Body of pancreas (tissue), 4 donors: ENCODE data around the gene TRAK2. TPM values are rescaled to one million over a fixed set of nuclear protein-coding genes. Genes with fewer than 3 reads are reported as not detected.
"Not testable (repeated sequence)": the region's sequence is repeated elsewhere in the genome, so short reads cannot be mapped to it uniquely, and the experiment has no call there.

Source experiments
- ATAC-seq: fragments of 150-250 bp; one replicate; pipeline ENCODE4 v1.9.1; 2016
- DNase-seq, 4 donors: peaks; one replicate each; pipeline ENCODE4 v3.0.0-alpha.2; 2019
- H3K27ac ChIP-seq, 4 donors: fragments of 200-600 bp; sonication (generic); 1 replicate in 3 of 4; 2 replicates in 1 of 4; pipeline versions ENCODE4 v1.5.1 to v1.6.1; 2016 to 2019; ENCODE audit warnings: mild to moderate bottlenecking in 1 of 4, mixed read lengths in 1 of 4, moderate library complexity in 1 of 4
- H3K27me3 ChIP-seq, 2 donors: fragments of 200-600 bp; sonication (generic); one replicate each; pipeline ENCODE4 v1.6.0; 2016; ENCODE audit warnings: mild to moderate bottlenecking in 1 of 2
- H3K36me3 ChIP-seq, 2 donors: fragments of 200-600 bp; sonication (generic); replicated peaks in 1 of 2; 2 replicates each; pipeline ENCODE4 v1.5.1; 2016; ENCODE audit warnings: low read depth in 2 of 2; ENCODE audit not compliant: insufficient read depth in 1 of 2
- H3K4me1 ChIP-seq: fragments of 200-600 bp; sonication (generic); one replicate; pipeline ENCODE4 v1.6.0; 2016
- H3K4me3 ChIP-seq, 2 donors: fragments of 200-600 bp; sonication (generic); 1 replicate in 1 of 2; 2 replicates in 1 of 2; pipeline ENCODE4 v1.5.1; 2016 to 2019
- H3K9me3 ChIP-seq, 3 donors: fragments of 200-600 bp; sonication (generic); 1 replicate in 2 of 3; 2 replicates in 1 of 3; pipeline ENCODE4 v1.5.1; 2016
- CTCF ChIP-seq, 7 experiments: fragments of 450-650 bp in 4 of 7; fragments of 200-600 bp in 3 of 7; sonication (generic) in 3 of 7; IDR thresholded peaks; one replicate each; pipeline ENCODE4 v1.5.1; 2016 to 2019; ENCODE audit warnings: antibody characterized with exemption in 7 of 7
- POLR2A ChIP-seq, 3 donors: fragments of 450-650 bp; IDR thresholded peaks; one replicate each; pipeline ENCODE4 v1.6.1; 2016; ENCODE audit warnings: antibody characterized with exemption in 3 of 3, mild to moderate bottlenecking in 2 of 3
- WGBS, 2 donors: methylation state at CpG; one replicate each; pipeline ENCODE4 v1.1.5; 2017; 5-methylcytosine and 5-hydroxymethylcytosine counted together
- intact Hi-C: fragments of 100-400 bp; cut with DNase I; formaldehyde crosslinking; loops from one replicate; pipeline ENCODE4 v1.15.1; 2023
- total RNA-seq, 2 donors: library from RNA; depleted of rRNA; stranded (reverse); fragments of >200 nt; gene quantifications; one replicate each; pipeline ENCODE4 v1.1.0, GENCODE V29; 2016

The TRAK2 gene
- total RNA-seq, 2 donors from 2014 or later, result 13.8 to 24.9 TPM

- DNase-seq, result no peak
- Histone ChIP-seq H3K27ac (no peak overlapping the region), H3K36me3 (peaks cover 0 to 4% of the 10 kb centered on the region in 2 donors), H3K27me3 (no peaks in the 10 kb centered on the region), H3K9me3 (no peaks in the 10 kb centered on the region), H3K4me3 (no peak overlapping the region), H3K4me1 (no peaks in the 10 kb centered on the region)
- intact Hi-C loops, result no loop called here
- no peak for ATAC-seq
- WGBS, 2 donors, result 22 to 24% methylated on average over 4 of the region's 4 CpGs
- TF ChIP-seq POLR2A (IDR thresholded peaks at IDR 0.05) (no peak), CTCF (IDR thresholded peaks at IDR 0.05) (no peak)
These were observed 33.5 kb upstream of the TRAK2 start for GRCh38 chr2:201484805-201485204.

- intact Hi-C loops, ATAC-seq, H3K4me1 ChIP-seq, H3K36me3 ChIP-seq, DNase-seq, H3K27ac ChIP-seq, H3K9me3 ChIP-seq, H3K27me3 ChIP-seq, H3K4me3 ChIP-seq: not testable (repeated sequence)
- 86% methylated on average over 4 of the region's 4 CpGs for WGBS, 2 donors
These were observed 32.5 kb upstream of the TRAK2 start for GRCh38 chr2:201483758-201484157.

- TF ChIP-seq POLR2A (IDR thresholded peaks at IDR 0.05) (no peak), CTCF (IDR thresholded peaks at IDR 0.05) (no peak)
- H3K27ac ChIP-seq, result no peak overlapping the region
- H3K4me1 ChIP-seq, result no peaks in the 10 kb centered on the region
- DNase-seq, result no peak
- ATAC-seq, result no peak
- peaks cover 0 to 4% of the 10 kb centered on the region in 2 donors for H3K36me3 ChIP-seq
- 0 to 39% methylated on average over 1 of the region's 1 CpG for WGBS, 2 donors
- H3K4me3 ChIP-seq, result no peak overlapping the region
- intact Hi-C loops, result no loop called here
- no peaks in the 10 kb centered on the region for H3K27me3 ChIP-seq
- no peaks in the 10 kb centered on the region for H3K9me3 ChIP-seq
These were observed 32.1 kb upstream of the TRAK2 start for GRCh38 chr2:201483342-201483741.

- TF ChIP-seq CTCF (IDR thresholded peaks at IDR 0.05), result no peak
- TF ChIP-seq POLR2A (IDR thresholded peaks at IDR 0.05), result no peak
- intact Hi-C loops, result no loop called here
- Histone ChIP-seq H3K27ac (no peak overlapping the region), H3K27me3 (no peaks in the 10 kb centered on the region), H3K36me3 (peaks cover 0 to 4% of the 10 kb centered on the region in 2 donors), H3K9me3 (no peaks in the 10 kb centered on the region), H3K4me3 (no peak overlapping the region), H3K4me1 (no peaks in the 10 kb centered on the region)
- no peak for ATAC-seq
- DNase-seq, result no peak
- WGBS, 2 donors, result 95 to 98% methylated on average over 2 to 4 of the region's 4 CpGs
These were observed 31.3 kb upstream of the TRAK2 start for GRCh38 chr2:201482543-201482942.

GRCh38 chr2:201472411-201472810, 21.2 kb upstream of the TRAK2 start:
- no peaks in the 10 kb centered on the region for H3K9me3 ChIP-seq
- no peak overlapping the region for H3K27ac ChIP-seq
- H3K4me1 ChIP-seq, result no peaks in the 10 kb centered on the region
- TF ChIP-seq CTCF (IDR thresholded peaks at IDR 0.05) (no peak), POLR2A (IDR thresholded peaks at IDR 0.05) (no peak)
- DNase-seq (no peak), ATAC-seq (no peak)
- H3K36me3 ChIP-seq, result peaks cover 0 to 15% of the 10 kb centered on the region in 2 donors
- 79 to 87% methylated on average over 3 of the region's 3 CpGs for WGBS, 2 donors
- intact Hi-C loops, result no loop called here
- no peaks in the 10 kb centered on the region for H3K27me3 ChIP-seq
- H3K4me3 ChIP-seq, result no peak overlapping the region
